SHP77 (cell line): Measurements from ENCODE around the gene GPR22.

ENCODE experiments used
- DNase-seq, 2 experiments: peaks; one replicate each; lab custom pipeline; 2025; lab: John Stamatoyannopoulos, UW

The GPR22 gene, protein sequence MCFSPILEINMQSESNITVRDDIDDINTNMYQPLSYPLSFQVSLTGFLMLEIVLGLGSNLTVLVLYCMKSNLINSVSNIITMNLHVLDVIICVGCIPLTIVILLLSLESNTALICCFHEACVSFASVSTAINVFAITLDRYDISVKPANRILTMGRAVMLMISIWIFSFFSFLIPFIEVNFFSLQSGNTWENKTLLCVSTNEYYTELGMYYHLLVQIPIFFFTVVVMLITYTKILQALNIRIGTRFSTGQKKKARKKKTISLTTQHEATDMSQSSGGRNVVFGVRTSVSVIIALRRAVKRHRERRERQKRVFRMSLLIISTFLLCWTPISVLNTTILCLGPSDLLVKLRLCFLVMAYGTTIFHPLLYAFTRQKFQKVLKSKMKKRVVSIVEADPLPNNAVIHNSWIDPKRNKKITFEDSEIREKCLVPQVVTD

DNA sequence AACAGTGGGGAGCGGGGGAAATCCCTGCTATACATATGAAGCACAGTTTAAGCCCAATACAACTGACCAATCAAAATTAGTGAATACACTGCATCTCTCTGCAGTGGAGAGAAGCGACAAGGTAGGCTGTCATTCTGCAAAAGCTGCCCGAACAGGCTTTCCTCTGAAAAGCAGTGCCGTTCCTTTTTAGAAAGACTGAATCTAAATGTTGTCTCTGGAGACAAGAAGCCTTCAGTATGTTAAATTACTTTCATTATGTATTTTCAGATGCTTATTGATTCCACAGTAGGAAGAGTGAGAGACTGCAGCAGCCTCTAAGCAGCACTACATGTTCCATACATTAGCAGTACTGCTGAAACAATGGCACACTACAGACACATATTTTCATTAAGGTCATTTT is at the start of gene GPR22:
Gene GPR22, plus strand, starts transcription at position 129 of the 400 bp plus-strand sequence. CDS start 4,004 bp downstream, outside the sequence.
- peak in 1 of 2 experiments; percentile 6 for DNase-seq

DNA sequence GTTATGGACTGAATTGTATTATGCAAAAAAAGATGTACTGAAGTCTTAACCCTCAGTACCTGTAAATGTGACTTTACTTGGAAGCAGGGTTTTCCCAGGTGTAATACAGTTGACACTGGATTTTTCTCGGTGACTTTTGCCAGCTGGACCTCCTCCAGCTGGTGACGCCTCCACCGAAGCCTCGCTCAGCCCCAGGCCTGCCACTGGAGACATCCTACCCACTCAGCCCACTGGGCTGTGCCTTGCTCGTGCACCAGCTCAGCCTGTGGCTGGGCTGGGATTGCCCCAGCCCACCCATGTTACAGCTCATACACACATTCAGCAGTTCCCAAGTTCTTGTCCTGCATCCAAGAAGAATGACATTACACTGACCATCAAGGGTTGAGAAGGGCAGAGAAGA is 42.4 kb upstream of the GPR22 start:
- DNase-seq: no peak

DNA sequence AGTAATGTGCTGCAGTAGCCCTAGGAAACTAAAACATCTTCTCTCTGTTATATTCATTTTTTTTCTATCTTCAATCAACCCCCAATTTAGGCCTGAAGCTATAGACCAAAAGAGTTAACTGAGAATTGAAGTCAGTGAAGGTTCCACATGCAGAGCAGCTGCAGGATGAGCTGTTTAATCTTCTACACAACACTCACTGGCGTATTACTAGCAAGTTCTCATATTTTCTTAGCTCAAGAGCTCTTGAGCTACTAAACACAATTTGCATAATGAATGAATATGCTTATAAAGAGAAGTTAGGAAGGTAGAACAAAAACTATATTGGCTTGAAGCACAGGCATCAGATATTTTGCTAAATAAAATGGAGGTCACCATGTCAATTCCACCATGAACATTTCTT is 41.2 kb upstream of the GPR22 start:
- no peak for DNase-seq

DNA sequence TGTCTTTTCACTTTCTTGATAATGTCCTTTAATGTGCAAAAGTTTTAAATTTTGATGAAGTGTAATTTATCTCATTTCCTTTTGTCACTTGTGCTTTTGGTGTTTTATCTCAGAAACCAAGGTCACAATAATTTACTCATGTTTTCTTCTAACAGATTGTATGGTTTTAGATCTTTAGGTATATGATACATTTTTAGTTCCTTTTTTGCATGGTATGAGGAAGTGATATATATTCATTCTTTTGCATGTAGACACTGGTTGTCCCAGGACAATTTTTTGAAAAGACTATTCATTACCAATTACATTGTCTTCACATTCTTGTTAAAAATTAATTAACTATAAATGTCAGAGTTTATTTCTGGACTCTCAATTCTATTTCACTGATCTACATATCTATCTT is 39.8 kb upstream of the GPR22 start:
- DNase-seq: no peak

DNA sequence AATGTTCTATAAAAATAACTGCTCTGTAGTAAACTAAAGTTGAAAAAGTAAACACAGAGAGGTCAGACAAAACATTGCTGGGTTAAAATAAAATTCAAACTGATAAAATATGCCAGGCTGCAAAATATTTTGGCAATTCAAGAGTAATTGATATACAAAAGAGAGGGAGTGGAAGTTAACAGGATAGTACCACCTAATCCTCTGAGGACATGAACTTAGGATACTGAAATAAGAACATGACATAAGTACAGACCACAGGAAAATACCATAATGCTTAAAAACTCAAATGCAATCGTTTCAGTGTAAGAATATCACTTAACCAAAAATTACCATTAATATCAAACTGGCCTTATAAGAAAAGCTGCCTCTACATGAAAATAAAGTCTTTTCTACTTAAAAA is 37.6 kb upstream of the GPR22 start:
- DNase-seq: no peak

DNA sequence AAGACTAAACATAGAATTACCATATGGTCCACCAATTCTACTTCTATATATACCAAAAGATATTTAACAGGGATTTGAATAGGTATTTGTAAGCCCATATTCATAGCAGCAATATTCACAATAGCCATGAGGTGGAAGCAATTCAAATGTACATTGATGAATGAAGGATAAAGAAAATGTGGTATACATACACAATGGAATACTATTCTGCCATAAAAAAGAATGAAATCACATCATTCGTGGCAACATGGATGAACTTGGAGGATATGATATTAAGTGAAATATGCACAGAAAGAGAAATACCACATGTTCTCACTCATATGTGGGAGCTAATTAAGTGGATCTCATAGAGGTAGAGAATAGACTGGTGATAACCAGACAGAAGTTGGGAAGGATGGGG is 34.1 kb upstream of the GPR22 start:
- DNase-seq: no peak

DNA sequence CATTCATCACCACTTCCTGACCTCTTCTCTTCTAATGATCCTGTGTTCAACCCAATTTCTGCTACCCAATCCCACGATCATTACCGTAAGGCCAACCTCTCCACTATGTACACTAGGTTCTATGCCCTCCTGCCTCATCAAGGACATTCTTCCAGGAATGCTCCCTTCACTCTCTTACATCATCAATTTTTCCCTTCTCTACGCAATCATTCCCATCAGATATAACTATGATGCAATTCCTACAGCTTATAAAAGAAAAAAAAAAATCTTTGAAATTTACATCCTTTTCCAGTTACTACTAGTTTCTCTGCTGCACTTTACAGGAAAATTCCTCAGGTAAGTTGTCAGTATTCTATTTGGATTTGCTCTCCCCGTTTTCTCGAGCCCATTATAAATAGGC is 30.8 kb upstream of the GPR22 start:
- no peak for DNase-seq

DNA sequence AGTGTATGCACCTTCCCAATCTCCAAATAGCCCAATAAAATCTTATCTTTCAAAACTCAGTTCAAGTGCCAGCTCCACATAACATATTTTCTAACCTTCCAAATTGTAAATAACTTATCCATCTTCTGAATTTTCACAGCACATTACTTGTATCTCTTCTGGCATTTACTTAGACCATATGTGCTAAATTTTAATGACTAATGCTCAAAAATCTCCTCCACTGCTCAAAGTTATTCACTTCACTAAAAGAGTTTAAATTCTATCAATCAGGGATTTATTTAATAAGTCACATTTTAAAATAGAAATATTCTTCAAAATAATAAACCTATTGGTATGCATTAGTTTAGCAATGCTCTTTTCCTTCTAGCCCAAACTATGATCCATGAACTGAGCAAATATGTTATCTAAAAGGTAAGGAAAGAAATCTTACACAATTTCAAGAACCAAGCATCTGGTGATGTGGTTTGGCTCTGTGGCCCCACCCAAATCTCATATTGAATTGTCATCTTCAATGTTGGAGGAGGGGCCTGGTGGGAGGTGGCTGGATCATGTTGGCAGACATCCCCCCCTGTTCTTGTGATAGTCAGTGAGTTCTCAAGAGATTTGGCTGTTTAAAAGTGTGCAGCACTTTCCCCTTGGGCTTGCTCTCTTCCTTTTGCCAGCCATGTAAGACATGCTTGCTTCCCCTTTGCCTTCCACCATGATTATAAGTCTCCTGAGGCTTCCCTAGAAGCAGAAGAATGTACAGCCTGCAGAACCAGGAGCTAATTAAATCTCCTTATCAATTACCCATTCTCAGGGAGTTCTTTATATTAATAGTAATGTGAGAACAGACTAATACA is 28.1 kb upstream of the GPR22 start:
- DNase-seq: no peak

DNA sequence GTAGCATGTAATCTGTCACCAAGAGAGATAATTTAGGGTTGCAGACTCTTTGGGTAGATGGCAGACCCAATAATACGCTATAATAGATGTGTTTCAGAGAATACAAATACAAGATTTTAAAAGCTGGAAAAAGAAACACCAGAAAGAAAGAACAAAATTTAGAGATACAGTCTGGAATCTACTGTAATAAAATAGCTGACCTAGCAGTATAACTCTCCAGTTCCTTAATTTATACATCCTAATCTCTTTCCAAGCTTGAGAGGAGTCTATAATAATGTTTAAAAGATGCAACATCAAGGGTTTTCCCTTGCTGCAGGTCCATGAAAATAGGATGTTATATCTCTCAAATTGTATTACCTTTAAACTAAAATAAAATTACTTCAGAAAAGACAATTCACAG is 27.2 kb upstream of the GPR22 start:
- no peak for DNase-seq

DNA sequence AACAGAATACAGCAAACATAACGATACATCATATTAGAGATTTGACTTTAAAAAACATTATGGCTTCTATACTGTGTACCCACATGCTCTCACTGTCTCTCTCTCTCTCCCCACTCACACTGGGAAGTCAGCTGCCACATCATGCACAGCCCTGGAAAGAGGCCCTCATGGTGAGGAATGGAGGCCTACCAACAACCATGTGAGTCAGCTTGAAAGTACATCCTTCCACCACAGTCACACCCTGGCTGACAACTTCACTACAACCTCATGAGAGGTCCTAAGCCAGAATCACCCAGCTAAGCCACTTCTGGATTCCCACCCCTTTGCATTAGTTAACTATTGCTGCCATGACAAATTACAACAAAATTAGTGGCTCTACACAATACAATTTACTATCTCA is 23.3 kb upstream of the GPR22 start:
- DNase-seq: no peak

DNA sequence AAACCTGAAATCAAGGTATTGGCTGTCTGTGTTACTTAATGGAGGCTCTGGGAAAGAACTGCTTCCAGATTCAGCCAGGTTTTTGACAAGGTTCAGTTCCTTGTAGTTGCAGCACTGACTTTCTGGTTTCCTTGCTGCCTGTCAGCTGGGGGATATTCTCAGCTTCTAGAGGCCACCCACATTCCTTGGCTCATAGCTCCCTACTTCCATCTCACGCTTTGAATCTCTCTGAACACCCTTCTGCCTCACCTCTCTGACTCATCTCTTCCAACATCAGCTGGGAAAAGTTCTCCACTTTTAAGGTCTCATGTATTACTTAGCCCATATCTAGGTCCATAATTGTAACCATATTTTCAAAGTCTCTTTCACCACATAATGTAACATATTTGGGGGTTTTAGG is 22.9 kb upstream of the GPR22 start:
- no peak for DNase-seq

DNA sequence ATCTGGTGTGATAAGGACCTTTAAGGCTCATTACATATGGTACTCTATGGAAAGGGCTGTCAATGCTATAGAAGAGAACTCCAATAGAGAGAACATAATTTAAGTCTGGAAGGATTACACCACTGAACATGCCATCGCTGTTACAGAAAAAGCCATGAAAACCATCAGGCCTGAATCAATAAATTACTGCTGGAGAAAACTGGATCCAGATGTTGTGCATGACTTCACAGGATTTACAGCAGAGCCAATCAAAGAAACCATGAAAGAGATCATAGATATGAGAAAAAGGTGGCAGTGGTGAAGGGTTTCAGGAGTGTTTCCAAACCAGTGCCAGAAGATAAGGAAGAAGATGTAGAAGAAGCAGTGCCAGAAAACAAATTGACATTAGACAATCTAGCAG is 18.9 kb upstream of the GPR22 start:
- DNase-seq: no peak

DNA sequence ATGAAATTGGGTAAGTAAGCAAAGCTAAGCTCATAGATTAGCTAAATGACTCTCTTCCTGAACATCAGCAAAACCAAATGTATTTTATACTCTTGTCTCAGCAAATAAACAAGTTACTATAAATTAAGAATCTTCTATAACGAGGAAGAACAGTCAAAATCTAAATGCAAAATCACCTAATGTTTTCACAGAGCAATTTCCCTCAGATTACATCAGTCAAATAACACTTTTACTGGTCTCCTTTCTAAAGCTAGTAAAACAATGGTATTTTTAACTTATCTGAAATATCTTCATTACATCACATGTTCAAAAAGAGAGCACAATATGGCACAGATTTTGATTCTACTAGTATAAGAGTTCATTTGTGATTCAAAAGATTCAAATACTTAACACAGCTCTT is 16.5 kb upstream of the GPR22 start:
- DNase-seq: no peak

DNA sequence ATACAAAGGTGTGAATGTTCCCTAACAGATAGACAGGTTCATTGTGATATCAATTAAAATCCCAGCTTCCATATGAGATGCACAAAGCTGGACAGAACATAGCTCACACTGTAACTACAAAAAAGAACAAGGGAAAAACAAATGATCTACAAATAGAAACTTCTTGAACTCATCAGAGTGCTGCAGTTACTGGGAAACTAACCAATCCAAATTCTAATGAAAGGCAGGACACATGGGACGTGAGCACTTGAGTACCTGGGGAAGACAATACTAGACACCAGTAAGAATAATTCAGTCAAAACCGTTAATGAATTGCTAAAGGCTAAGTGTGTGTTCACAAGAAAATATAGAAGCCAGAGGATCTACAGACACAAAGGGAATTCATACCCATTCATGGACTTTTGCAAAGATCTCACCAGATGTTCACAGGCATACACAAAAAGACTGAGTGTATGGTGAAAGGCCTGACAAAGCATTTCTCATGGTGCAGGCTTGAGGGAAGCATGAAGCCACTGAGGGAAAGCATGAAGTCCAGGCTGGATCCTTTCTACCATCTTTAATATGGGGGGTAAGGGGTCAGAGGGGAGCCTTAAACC is 7.8 kb upstream of the GPR22 start:
- DNase-seq: no peak

DNA sequence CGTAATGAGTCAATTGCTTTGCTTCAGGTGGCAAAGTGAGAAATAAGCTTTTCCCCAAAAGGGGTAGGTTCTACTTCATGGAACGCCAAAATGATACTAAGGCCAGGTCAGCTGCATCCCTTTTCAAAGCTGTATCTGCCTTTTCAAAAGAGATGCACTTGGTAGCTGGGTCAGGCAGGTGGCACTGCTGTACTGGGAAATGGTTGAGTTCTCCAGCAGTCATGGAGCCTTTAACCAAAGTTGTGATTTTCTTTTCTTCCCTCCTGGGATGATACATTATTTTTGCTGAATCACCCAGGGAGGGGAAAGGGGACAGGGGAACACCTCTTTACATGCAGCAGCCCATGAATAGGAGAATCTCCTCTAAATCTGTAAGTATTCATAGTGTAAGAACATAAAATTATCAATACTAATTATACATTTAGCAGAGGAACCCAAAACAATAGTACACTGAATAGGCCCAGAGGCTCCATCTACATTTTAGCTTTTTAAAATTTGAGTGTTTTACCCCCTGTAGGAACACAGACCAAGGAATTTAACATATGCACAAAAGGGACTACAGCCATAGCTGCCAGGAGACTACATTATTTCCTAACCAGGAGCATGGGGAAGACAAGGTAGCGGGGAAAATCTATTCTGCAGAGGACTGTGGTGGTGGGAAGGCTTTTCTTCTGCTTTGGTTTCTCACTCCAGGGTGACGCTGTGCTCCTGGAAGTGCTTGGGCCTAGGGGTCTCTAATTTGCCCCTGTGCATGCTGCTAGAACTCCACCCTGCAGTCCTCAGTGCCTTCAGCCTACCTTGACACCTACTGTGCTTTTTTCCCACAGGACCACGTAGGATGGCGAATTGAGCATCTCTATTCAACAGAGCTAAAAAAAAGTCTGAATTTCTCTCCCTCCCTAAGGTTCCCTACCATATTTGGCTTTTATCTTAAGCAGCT is 6.4 kb upstream of the GPR22 start:
- DNase-seq: peak; percentile 27 to 50

DNA sequence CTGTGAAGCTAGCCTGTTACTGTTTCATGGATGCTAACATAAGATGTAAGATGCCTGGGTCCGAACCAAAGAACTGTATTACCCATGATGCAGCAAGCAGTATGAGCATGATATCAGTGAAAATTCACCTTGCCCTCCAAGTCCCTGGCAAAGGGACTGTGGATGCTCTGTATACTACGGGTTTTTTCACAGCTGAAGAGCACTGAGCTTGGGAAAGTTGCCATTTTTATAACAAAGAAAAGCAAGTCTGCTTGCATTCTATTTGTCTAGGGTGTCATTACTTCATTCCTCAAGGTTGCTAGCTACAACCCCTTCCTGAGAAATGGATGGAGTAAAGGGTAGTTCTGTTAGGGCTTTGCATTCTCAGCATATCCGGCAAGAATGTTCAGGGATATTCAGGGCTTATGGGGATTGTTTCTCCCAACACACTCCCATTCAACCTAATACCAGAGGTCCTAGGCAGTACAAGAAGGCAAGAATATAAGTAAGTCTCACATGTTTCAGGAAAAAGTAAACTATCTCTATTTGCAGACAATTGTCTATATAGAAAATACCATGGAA is 5.1 kb upstream of the GPR22 start:
- DNase-seq: no peak

DNA sequence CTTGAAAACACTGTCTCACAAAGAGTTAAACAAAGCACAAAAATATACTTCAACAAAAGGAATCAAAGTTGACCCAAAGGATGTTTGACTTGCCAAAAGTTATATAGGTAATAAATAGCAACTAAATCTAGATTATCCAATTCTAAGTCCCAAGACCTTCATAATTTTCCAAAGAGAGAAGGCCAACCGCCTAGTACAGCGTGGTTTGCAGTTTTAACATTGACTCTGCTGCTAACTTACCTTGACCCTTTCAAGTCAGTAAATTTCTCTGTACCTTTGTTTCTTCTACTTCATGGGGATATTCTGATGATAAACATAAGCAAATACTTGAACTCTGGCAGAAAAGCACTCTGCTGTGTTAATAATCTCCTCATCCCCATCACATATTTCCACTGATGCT is 1.9 kb upstream of the GPR22 start:
- DNase-seq: no peak

DNA sequence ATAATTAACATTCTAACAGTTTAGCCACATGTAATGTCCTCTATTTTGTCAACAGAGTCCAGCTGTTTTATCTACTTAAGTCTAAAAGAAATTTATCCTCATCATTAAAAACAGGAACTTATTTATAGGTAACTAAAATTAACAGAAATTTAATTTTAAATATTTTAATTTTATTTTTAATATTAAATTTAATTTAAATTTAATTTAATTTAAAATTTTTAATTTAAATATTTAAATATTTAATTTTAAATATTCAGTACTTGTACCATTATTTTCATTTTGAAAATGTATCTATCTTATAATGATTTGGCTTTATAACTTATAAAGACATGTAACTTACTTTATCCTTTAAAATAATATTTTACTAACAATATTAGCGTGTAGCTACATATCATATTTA is 1.0 kb upstream of the GPR22 start:
- no peak for DNase-seq

DNA sequence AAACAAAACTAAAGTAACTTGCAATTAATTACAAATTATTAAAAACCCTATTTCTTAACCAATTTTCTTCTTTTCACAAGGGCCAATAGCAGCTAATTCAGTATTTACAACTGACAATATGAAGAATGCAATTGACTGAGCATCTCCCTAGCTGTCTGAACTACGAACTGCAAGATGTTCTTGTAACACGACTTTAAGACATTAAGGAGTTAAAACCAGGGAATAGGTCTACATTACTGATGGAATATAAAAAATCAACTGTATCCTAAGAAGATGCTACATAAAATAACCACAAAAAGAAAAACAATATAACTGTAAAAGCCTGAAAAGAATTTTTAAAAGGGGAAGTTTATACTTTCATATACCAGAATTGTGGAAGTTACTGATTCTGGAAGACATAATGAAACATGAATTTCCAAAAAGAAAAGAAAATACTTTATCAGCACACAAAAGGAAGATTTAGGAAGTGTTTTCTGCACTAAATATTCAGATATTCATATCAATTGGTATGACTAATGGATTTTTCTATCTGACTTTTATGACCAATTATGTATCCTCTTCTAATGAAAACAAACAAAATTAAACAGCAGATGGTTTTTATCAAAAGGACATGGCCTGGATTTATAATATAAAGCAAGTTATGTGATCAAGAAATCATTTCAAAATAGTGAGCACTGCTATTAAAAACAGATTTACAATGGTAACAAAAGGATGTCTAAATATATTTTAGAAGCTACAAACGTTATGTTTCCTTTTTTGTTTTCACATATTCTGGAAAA is 1.6 kb downstream of the GPR22 start:
- no peak for DNase-seq

DNA sequence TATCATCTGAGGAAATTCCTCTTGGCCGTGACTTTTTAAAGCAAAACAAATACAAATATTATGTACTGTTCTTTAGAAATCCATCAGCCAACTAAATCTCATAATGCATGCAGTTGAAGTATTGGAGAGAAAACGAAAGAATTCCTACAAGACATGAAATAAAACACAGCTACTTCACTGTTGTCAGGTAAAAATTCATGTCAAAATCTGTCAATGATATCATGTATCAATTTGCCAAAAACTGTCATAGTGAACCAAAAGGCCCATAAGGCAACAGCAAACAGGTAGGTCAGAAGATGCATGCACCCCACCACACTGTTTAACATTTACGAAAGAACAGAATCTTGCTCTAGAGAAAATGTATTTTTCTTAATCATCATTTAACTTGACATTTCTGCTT is 2.3 kb downstream of the GPR22 start:
- DNase-seq: no peak

DNA sequence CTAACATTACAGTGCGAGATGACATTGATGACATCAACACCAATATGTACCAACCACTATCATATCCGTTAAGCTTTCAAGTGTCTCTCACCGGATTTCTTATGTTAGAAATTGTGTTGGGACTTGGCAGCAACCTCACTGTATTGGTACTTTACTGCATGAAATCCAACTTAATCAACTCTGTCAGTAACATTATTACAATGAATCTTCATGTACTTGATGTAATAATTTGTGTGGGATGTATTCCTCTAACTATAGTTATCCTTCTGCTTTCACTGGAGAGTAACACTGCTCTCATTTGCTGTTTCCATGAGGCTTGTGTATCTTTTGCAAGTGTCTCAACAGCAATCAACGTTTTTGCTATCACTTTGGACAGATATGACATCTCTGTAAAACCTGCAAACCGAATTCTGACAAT is 4.3 kb downstream of the GPR22 start:
- no peak for DNase-seq
